Activated CD4-positive, alpha-beta T cell treated with anti-CD3 and anti-CD28 coated beads, Interleukin-10, Interleukin-2, amounts not matched to agents 100 ng/mL and 50 ng/mL, durations not matched to agents 16 hours and 8 hours (primary cell): Measurements from ENCODE around the gene PLEKHM2.
"Not testable (repeated sequence)": the region's sequence is repeated elsewhere in the genome, so short reads cannot be mapped to it uniquely, and the experiment has no call there.

Source experiments
- DNase-seq: peaks from one replicate; pipeline ENCODE4 v3.0.0-alpha.2; 2020

Gene PLEKHM2, protein sequence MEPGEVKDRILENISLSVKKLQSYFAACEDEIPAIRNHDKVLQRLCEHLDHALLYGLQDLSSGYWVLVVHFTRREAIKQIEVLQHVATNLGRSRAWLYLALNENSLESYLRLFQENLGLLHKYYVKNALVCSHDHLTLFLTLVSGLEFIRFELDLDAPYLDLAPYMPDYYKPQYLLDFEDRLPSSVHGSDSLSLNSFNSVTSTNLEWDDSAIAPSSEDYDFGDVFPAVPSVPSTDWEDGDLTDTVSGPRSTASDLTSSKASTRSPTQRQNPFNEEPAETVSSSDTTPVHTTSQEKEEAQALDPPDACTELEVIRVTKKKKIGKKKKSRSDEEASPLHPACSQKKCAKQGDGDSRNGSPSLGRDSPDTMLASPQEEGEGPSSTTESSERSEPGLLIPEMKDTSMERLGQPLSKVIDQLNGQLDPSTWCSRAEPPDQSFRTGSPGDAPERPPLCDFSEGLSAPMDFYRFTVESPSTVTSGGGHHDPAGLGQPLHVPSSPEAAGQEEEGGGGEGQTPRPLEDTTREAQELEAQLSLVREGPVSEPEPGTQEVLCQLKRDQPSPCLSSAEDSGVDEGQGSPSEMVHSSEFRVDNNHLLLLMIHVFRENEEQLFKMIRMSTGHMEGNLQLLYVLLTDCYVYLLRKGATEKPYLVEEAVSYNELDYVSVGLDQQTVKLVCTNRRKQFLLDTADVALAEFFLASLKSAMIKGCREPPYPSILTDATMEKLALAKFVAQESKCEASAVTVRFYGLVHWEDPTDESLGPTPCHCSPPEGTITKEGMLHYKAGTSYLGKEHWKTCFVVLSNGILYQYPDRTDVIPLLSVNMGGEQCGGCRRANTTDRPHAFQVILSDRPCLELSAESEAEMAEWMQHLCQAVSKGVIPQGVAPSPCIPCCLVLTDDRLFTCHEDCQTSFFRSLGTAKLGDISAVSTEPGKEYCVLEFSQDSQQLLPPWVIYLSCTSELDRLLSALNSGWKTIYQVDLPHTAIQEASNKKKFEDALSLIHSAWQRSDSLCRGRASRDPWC

DNA sequence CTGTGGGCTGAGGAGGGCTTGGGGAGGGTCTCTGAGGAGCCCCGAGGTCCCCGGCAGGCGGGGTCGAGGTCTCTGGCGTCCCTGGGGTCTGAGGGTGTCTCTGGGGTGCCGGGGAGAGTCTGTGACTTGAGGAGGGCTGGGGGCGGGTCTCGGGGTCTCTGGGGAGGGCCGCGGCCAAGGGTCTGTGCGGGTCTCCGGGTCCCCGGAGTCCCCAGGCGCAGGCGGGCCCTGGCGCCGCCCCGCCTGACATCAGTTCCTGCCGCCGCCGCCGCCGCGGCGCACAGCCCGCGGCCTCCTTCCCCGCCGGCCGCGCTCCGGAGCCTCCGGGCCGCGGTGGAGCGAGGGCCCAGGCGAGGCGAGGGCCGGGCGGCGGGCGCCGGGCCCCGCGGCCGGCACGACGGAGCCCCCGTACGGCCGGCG is at the start of gene PLEKHM2:
Gene PLEKHM2, plus strand, starts transcription at position 279 of the 420 bp plus-strand sequence. CDS start 239 bp downstream, outside the sequence.
- peak; percentile 64 for DNase-seq

GRCh38 chr1:15636436-15636835 is 47.7 kb upstream of the PLEKHM2 start:
- no peak for DNase-seq

GRCh38 chr1:15637826-15638225 is 46.3 kb upstream of the PLEKHM2 start:
- no peak for DNase-seq

DNA sequence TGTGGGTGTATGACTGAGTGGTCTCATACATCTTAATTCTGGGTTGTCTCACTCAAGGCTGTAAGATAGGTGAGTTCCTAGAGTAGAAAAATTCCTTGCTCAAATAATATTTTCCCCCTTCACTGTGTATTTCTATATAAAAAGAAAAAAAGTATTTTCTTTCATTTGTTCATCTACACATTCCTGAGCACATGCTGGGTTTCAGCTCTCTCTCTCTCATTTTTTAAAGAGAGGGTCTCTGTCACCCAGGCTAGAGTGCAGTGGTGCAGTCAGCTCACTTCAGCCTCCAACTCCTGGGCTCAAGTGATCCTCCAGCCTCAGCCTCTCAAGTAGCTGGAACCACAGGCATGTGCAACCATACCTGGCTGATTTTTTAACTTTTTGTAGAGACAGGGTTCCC is 44.9 kb upstream of the PLEKHM2 start:
- DNase-seq, result no peak

DNA sequence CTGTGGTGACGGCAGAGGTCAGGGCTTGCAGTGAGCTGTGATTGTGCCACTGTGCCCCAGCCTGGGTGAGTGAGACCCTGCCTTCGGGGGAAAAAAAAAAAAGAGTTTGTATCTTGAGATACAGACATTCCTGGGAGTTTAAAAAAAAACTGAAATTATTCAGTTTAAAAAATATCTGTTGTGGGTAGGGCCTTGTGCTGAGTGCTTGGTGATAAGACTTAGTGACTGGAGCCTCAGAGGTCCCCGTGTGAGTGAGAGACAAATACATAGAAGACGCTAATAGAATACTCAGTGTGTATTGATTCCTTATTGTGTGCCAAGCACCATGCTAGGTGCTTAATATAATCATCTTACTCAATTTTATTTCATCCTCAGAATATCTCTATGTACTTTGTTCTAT is 44.2 kb upstream of the PLEKHM2 start:
- DNase-seq, result no peak

- no peak for DNase-seq
These were observed 43.5 kb upstream of the PLEKHM2 start for GRCh38 chr1:15640667-15641066.

GRCh38 chr1:15649937-15650336 is 34.2 kb upstream of the PLEKHM2 start:
- no peak for DNase-seq

DNA sequence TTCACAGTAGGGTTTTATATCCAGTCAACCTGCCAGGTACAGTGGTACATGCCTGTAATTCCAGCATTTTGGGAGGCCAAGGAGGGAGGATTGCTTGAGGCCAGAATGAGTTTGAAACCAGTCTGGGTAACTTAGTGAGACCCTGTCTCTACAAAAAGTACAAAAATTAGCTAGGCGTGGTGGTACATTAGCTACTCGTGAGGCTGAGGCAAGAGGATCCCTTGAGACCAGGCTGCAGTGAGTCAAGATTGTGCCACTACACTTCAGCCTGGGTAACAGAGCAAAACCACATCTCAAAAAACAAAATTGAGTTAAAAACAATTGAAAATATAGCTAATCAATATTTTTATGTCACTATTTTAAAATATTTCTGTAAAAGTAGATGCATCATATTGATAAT is 33.7 kb upstream of the PLEKHM2 start:
- no peak for DNase-seq

GRCh38 chr1:15652130-15652529 is 32.0 kb upstream of the PLEKHM2 start:
- not testable (repeated sequence) for DNase-seq

- DNase-seq, result no peak
These were observed 29.9 kb upstream of the PLEKHM2 start for GRCh38 chr1:15654091-15654690.

GRCh38 chr1:15656464-15656863 is 27.7 kb upstream of the PLEKHM2 start:
- no peak for DNase-seq

DNA sequence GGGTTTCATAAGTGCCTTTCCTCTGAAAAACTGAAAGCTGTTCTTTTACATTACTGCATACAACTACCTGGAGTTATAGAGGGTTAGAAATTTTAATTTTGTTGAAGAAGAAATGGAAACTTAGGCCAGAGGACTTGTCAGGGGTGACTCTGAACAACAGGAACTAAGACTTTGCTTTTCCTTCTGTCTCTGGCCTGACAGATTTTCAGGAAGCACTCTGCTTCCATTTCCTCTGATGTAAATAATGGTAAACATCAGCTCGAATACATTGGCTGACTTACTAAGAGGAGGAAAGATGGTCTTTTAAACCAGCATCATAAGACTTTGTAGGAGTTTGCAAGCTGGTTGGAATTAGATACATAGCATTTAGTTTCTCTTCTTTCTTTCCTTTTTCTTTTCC is 27.1 kb upstream of the PLEKHM2 start:
- no peak for DNase-seq

- DNase-seq, result no peak
These were observed 24.0 kb upstream of the PLEKHM2 start for GRCh38 chr1:15660151-15660550.

GRCh38 chr1:15662477-15662876 is 21.6 kb upstream of the PLEKHM2 start:
- DNase-seq, result no peak

DNA sequence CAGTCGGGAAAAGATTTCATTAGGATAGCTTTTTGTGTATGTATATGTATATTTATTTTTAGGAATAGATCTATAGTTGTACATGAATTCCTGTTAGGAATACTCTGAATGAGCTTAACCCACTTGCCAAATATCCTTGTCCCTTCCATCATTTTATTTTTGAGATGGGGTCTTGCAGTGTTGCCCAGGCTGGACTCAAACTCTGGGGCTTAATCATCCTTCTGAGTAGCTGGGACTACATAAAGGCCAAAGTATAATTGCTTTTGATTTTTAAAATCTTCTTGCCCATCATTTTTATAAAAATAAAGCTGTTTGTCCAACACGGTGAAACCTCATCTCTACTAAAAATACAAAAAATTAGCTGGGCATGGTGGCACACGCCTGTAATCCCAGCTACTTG is 20.2 kb upstream of the PLEKHM2 start:
- DNase-seq, result no peak

GRCh38 chr1:15667362-15667761 is 16.8 kb upstream of the PLEKHM2 start:
- no peak for DNase-seq

- no peak for DNase-seq
These were observed 15.9 kb upstream of the PLEKHM2 start for GRCh38 chr1:15668089-15668754.

GRCh38 chr1:15669074-15669473 is 15.0 kb upstream of the PLEKHM2 start:
- DNase-seq, result no peak

DNA sequence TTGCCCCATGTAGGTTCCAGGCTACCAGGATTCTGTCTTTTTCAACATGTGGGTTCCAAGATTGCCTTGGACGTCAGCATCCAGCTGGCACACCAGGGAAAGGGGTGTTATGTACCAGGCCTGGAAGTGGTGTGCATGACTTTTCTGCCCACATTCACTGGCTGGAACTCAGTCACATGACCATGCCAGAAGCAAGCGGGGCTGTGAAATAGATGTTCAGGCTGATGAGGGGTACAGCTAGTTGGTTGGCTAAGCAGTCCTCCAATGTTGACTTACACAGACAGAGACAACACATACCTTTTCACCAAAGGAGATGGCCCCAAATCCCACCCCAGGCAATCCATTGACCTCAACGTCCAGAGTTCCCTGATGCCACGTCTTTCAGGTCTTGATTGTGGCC is 14.3 kb upstream of the PLEKHM2 start:
- DNase-seq, result no peak

- DNase-seq, result no peak
These were observed 12.7 kb upstream of the PLEKHM2 start for GRCh38 chr1:15671430-15671829.

GRCh38 chr1:15674386-15675159 is 9.5 kb upstream of the PLEKHM2 start:
- no peak for DNase-seq

DNA sequence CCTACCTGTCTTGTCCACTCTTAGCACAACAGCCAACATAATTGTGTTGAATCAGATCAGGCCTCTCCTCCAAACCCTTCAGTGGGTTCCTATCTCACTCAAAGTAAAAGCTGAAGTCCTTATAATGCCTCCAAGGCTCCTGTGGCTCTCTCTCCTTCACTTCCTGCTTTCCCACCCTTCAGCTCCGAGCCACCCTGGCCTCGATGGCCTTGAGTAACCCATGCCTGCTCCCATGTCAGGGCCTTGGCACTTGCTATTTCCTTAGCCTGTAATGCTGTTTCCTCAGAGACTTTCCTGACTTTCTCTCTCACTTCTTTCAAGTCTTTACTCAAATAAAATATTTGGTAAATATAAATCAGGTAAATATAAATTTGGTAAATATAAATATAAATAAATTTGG is 8.1 kb upstream of the PLEKHM2 start:
- no peak for DNase-seq
